Iris pigment epithelial cell (primary cell): ENCODE results near the gene ASTN1.

ENCODE experiments used
- DNase-seq: peaks from one replicate; pipeline ENCODE4 v3.0.0-alpha.2; 2011; ENCODE audit warnings: low read depth

The ASTN1 gene

GRCh38 chr1:176878750-176879536 lies 285.6 kb downstream of the ASTN1 start:
- no peak for DNase-seq

GRCh38 chr1:176877557-176877956 lies 287.0 kb downstream of the ASTN1 start:
- DNase-seq: no peak

- DNase-seq: no peak
Observed at GRCh38 chr1:176876966-176877515, 287.5 kb downstream of the ASTN1 start.

GRCh38 chr1:176869577-176869976 lies 294.9 kb downstream of the ASTN1 start:
- DNase-seq: no peak

DNA sequence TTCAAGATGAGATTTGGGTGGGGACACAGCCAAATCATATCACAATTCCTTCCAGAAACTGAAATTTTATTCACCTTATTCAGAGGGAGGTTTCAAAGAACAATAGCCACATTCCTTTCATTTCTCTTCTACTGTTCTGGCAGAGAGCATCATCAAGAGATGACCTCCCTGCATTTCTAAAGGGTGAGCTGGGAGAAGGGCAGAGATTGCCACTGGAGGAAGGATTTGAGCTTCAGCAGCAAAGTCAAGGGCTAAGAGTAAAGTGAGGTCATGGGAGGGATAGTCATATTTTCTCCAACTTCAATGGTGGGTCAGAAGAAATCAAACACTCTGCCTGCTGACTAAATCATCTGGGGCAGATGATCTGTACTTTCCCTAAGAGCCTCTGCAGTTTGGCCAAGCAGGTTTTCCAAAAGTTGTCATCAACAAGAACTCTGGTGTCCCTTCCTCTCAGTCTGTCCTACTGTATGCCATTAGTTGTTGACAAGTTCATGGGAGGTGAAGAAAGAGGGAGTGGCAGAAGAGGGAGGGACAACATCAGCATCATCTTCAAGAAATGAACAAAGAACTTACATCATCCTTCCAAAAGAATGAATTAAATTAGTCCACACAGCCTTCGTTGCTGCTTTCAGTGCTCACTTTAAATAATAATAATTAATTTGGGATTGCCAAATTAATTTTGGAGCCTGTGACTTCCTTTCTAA lies 298.3 kb downstream of the ASTN1 start:
- peak; percentile 3 for DNase-seq

DNA sequence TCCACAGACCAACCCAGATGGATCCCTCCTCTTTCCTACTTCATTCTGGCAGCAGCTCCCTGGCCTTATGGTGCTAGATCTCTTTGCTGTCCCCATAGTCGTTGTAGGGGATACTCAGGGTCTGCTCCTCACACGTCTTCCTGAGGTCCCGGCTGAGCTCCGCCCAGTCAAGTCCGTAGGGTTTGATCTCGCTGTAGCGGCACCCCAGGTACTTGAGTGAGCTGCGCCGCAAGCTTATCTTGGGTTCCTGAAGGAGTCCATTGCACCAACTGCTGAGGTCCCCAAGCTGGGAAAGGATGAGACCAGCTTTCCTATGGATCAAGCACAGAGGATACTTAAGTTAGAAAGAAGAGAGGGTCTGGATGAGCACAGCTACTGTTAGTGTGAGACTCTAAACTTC lies 300.3 kb downstream of the ASTN1 start:
- DNase-seq: no peak

DNA sequence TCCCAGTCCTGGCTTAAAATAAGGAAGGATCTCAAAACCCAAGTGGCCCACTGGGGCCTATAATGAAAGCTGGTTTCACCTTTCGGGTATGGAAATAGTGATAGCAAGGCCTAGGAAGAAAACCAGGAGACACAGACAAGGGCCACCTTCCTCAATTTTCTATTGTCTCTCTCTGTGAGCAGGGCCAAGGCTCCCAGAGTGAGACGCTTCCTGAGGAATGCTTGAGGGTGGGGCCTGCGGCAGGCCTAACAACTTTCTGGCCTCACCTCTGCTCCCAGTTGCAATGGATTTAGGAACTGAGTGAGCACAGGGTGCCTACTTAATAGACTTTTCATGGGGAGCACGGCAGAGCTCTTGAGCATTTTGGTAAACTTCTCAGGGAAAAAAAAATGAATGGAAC lies 300.9 kb downstream of the ASTN1 start:
- no peak for DNase-seq

- no peak for DNase-seq
Observed at GRCh38 chr1:176858433-176858916, 306.0 kb downstream of the ASTN1 start.

DNA sequence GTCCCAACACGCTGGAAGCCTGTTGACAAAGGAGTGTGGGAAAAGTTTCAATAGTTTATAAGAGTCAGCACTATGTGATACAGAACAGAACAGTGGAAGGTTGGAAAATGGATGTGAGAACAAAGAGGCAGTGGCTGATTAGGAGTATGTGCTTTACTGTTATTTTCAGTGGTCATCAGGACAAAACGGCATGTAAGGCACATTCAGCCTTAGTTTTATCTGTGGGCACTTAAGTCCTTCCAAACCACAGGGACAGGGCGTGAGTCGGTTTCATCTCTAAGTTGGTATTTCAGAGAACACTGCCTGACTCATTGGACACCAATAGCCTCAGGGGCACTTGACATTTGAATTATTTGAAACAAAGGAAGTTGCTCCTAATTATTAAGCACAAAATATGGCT lies 306.9 kb downstream of the ASTN1 start:
- no peak for DNase-seq

DNA sequence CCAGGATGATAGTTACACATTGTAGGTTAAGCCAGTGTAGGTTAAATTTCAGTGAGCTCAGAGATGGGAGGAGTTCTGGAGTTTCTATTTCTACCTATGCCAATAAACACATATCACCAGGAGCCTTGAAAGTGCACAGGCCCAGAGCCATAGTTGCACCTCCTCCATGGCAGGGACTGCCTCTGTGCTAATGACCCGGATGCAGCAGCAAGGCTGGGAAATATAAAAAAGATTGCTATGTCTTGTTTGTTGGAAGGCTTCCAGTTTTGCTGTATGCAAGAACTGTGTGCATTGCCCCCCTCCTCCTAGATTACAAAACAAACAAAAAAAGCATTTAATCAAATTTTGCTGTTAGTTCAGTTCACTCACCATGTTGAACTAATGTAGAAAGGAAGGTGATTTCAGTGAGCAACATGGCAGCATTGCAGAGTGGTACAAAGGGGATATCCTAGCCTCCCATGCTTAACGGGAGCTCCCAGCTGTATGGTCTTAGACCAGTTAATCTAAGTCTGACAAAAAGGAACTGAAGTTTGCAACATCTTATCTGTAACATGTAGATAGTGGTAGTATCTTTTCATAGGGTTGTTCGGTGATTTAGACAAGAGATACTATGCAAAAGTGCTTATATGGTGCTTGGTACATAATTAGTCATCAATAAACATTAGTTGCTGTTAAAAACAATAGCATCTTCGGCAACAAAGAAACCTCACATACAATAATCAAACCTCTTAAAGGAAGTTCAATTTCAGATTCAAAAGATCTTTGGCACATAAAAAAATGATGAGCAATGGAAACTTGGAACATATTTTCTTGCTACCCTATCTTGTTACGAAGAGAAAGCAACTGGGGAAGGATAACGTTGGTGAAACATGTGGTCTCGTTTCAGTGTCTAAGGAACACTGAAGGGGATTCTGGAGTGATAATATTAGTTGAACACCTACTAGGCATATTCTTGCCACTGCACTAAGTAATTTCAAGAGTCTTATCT lies 309.5 kb downstream of the ASTN1 start:
- DNase-seq: no peak

DNA sequence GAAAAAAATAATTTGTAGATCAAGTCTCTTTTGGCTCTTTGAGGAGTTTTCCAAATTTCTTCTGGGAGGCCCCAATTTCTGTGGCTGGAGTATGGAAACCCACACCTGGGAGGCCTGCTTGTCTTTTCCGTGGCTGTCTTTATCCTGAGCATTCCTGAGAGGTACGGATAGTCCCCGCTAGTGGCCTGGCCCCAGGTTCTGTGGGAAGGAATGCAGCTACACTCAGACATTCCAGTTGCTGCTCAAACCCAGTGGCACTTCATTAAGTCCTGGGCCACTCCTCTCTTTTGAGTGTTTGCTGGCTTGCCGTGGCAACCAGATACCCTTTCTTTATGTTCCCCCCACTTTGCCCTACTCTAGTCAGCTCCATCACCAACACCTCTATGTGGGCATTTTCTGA lies 310.4 kb downstream of the ASTN1 start:
- DNase-seq: no peak

DNA sequence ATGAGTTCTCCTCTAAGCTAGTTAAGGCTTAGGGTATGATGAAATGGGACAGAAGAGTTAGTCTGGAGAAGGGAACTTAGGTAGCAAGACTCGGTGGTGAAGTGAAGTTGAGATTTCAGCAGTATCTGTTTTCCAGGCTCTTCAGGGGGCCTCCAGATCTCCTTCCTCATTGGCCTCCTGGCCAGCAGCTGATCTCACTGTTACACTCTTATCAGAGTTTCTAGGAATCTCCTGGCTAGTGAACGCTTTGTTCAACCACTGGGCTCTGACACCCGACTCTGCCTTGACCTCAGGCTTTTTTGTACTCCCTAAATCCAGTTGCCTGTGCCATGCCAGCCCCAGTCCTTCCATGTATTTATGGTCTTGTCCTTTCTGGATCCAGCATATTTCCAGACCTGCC lies 311.0 kb downstream of the ASTN1 start:
- DNase-seq: no peak

- no peak for DNase-seq
Observed at GRCh38 chr1:176852124-176852523, 312.4 kb downstream of the ASTN1 start.

DNA sequence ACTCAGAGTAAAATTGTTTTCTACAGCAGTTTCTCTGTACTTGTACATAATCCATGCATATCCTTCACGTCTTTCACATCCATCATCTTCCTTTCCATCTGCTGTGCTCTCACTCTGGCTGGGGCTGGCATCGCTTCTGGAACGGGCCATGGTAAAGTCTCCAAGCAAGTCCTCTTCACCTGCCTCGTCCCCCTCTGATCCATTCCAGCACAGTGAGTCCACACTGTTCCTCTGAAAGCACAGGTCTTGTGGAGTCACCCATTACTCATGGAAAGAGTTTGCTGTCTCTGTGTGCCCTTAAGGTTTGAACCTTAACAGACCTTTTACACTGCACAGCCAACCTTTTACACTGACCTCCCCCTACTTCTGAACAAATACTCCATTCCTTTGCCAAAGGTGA lies 313.6 kb downstream of the ASTN1 start:
- DNase-seq: no peak

DNA sequence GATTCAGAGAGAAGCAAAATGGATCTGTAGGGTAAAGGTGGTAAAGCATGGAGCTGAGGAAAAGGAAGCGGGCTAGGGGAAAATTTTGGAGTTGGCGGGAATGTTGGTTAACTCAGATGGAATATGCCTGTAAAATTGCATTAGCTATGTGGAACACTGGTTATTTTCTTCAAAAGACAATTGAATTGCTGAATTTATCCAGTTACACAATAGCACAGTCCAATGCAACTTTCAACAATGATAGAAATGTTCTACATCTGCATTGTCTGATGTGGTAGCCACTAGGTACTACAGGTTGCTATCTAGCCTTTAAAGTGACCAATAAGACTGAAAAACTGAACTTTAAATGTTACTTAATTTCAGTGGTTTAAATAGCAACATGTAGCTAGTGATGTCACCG lies 315.2 kb downstream of the ASTN1 start:
- DNase-seq: no peak

DNA sequence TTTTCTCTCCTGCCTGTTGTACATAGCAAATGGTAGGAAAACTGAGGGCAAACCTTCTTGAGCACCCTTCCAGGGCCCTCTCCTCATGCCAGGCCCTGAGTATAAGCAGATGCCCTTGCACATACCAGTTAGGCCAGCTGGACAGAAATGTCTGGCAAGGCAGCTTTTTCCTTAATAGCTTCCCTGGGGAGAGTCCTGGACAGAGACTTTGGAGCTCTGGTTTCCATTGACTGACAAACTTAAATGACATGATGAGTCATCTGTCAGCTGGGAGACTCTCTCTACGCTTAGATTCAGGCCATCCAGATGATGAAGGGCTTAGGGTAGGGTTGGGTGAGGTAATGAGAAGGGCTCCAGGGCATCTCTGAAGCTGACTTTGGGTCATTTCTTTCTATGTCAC lies 317.5 kb downstream of the ASTN1 start:
- no peak for DNase-seq

- DNase-seq: peak; percentile 36
Observed at GRCh38 chr1:176843352-176844297, 320.9 kb downstream of the ASTN1 start.

GRCh38 chr1:176841238-176841637 lies 323.3 kb downstream of the ASTN1 start:
- DNase-seq: no peak

- no peak for DNase-seq
Observed at GRCh38 chr1:176839216-176839615, 325.3 kb downstream of the ASTN1 start.

DNA sequence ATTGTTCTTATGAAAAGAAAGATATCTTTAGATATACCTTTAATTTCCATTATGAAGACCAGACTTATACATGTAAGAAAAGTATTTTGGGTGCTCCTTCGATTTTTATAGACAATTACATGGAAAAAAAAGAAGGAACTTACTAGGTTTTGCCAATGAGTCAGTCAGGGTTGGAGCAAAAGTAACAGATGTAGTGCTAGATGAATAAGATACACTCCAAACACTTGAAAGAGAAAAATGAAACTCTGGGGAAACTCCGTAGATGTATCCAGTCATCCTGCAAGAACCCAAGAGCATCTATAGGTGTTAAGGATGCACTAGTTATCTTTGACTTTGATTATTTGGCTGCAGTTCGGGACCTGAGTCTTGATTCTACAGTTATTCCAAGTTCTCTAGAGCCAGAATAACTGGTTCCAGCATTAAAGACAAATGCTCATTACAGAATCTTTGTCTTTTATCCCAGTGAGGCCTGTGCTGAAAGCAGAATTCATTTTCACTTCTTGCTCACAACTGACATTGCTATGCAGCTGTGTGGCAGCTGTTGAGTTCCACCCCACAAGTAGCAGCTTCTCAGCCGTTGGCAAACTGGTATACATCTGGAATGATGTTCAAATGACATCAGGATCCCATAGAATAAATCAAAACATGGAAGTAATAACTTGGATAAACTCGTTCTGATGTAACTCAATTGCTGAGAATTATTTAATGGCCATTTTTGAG lies 326.1 kb downstream of the ASTN1 start:
- no peak for DNase-seq
